Activated CD8-positive, alpha-beta memory T cell treated with anti-CD3 and anti-CD28 coated beads for 36 hours (primary cell): ENCODE data around the gene EHMT1. TPM values are rescaled to one million over a fixed set of nuclear protein-coding genes. Genes with fewer than 3 reads are reported as not detected.
"Not testable (repeated sequence)": the region's sequence is repeated elsewhere in the genome, so short reads cannot be mapped to it uniquely, and the experiment has no call there.

ENCODE experiments used
- CTCF ChIA-PET: fragments of 350-600 bp; sonication (Branson Sonifier 250); formaldehyde crosslinking; loops from one replicate; lab custom pipeline; 2021; ENCODE audit warnings: antibody characterized with exemption; lab: Charles Lee
- POLR2A ChIA-PET: fragments of 350-600 bp; sonication (Branson Sonifier 250); formaldehyde crosslinking; loops from one replicate; lab custom pipeline; 2021; ENCODE audit warnings: antibody characterized with exemption; lab: Charles Lee
- total RNA-seq, 2 experiments: library from RNA; stranded (reverse); gene quantifications; one replicate each; pipeline ENCODE4 v1.2.3, GENCODE V29; 2021

The EHMT1 gene
- total RNA-seq, 2 experiments from 2014 or later: 69.9 to 75.4 TPM

GRCh38 chr9:137719194-137719593 is 100.4 kb downstream of the EHMT1 start:
- POLR2A ChIA-PET: no interaction called here

GRCh38 chr9:137720571-137721110 is 101.8 kb downstream of the EHMT1 start:
- POLR2A ChIA-PET: no interaction called here
- CTCF ChIA-PET: no interaction called here

More at GRCh38 chr9:137719194-137719593, 100.4 kb downstream of the EHMT1 start:
- CTCF ChIA-PET: no interaction called here

- CTCF ChIA-PET: no interaction called here
- POLR2A ChIA-PET: no interaction called here
These were observed 102.7 kb downstream of the EHMT1 start for GRCh38 chr9:137721479-137721878.

GRCh38 chr9:137721899-137722298 is 103.1 kb downstream of the EHMT1 start:
- ChIA-PET CTCF (no interaction called here), POLR2A (no interaction called here)

GRCh38 chr9:137722481-137722880 is 103.7 kb downstream of the EHMT1 start:
- ChIA-PET CTCF (no interaction called here), POLR2A (no interaction called here)

GRCh38 chr9:137723356-137723755 is 104.6 kb downstream of the EHMT1 start:
- CTCF ChIA-PET, POLR2A ChIA-PET: not testable (repeated sequence)

GRCh38 chr9:137723783-137724445 is 105.1 kb downstream of the EHMT1 start:
- ChIA-PET POLR2A (no interaction called here), CTCF (no interaction called here)

GRCh38 chr9:137724818-137725240 is 106.0 kb downstream of the EHMT1 start:
- CTCF ChIA-PET: no interaction called here
- POLR2A ChIA-PET: no interaction called here

GRCh38 chr9:137725598-137725997 is 106.8 kb downstream of the EHMT1 start:
- POLR2A ChIA-PET: no interaction called here

GRCh38 chr9:137726336-137726735 is 107.5 kb downstream of the EHMT1 start:
- POLR2A ChIA-PET: not testable (repeated sequence)
- CTCF ChIA-PET: interaction anchor here (0.6 kb wide), 1 partner anchor 210 kb away, joined by 3 read pairs; no protein-coding TSS in a partner anchor

More at GRCh38 chr9:137725598-137725997, 106.8 kb downstream of the EHMT1 start:
- CTCF ChIA-PET: interaction anchor here (0.6 kb wide), 1 partner anchor 210 kb away, joined by 3 read pairs; no protein-coding TSS in a partner anchor

GRCh38 chr9:137726764-137727163 is 108.0 kb downstream of the EHMT1 start:
- ChIA-PET CTCF (no interaction called here), POLR2A (no interaction called here)

GRCh38 chr9:137727716-137728115 is 108.9 kb downstream of the EHMT1 start:
- ChIA-PET CTCF (no interaction called here), POLR2A (no interaction called here)

GRCh38 chr9:137728444-137729311 is 109.9 kb downstream of the EHMT1 start:
- CTCF ChIA-PET: no interaction called here
- POLR2A ChIA-PET: no interaction called here

GRCh38 chr9:137731216-137731946 is 112.6 kb downstream of the EHMT1 start:
- CTCF ChIA-PET: no interaction called here

GRCh38 chr9:137731947-137732813 is 113.4 kb downstream of the EHMT1 start:
- CTCF ChIA-PET: no interaction called here
- POLR2A ChIA-PET: no interaction called here

More at GRCh38 chr9:137731216-137731946, 112.6 kb downstream of the EHMT1 start:
- POLR2A ChIA-PET: no interaction called here

GRCh38 chr9:137733429-137733828 is 114.6 kb downstream of the EHMT1 start:
- POLR2A ChIA-PET: no interaction called here
- CTCF ChIA-PET: no interaction called here

- ChIA-PET POLR2A (no interaction called here), CTCF (no interaction called here)
These were observed 115.4 kb downstream of the EHMT1 start for GRCh38 chr9:137734181-137734580.

GRCh38 chr9:137738182-137738696 is 119.4 kb downstream of the EHMT1 start:
- CTCF ChIA-PET, POLR2A ChIA-PET: not testable (repeated sequence)
